NCI-H2196 treated with DMSO at 0.1 percent for 48 hours (cell line): ENCODE results near the gene AKR1B15.
A peak's percentile ranks its signal among the peaks of the same experiment; 100 is the strongest.
"Not testable (repeated sequence)": the region's sequence is repeated elsewhere in the genome, so short reads cannot be mapped to it uniquely, and the experiment has no call there.

Experiments
- DNase-seq: peaks from one replicate; lab custom pipeline; 2025; ENCODE audit not compliant: unreplicated experiment; lab: John Stamatoyannopoulos, UW

The AKR1B15 gene

GRCh38 chr7:134561616-134562015 is 12.7 kb downstream of the AKR1B15 start:
- not testable (repeated sequence) for DNase-seq

GRCh38 chr7:134562136-134562535 is 13.2 kb downstream of the AKR1B15 start:
- DNase-seq, result no peak

GRCh38 chr7:134563398-134563749 is 14.5 kb downstream of the AKR1B15 start:
- not testable (repeated sequence) for DNase-seq

- DNase-seq, result no peak
Observed at GRCh38 chr7:134565643-134566136, 16.8 kb downstream of the AKR1B15 start.

GRCh38 chr7:134567368-134567767 is 18.5 kb downstream of the AKR1B15 start:
- DNase-seq, result no peak

GRCh38 chr7:134569962-134570361 is 21.1 kb downstream of the AKR1B15 start:
- not testable (repeated sequence) for DNase-seq

- no peak for DNase-seq
Observed at GRCh38 chr7:134571101-134571500, 22.2 kb downstream of the AKR1B15 start.

GRCh38 chr7:134571746-134572461 is 23.0 kb downstream of the AKR1B15 start:
- DNase-seq, result no peak

- DNase-seq, result no peak
Observed at GRCh38 chr7:134574322-134574721, 25.4 kb downstream of the AKR1B15 start.

GRCh38 chr7:134584290-134584689 is 35.4 kb downstream of the AKR1B15 start:
- DNase-seq, result no peak

GRCh38 chr7:134585897-134586296 is 37.0 kb downstream of the AKR1B15 start:
- no peak for DNase-seq

GRCh38 chr7:134587750-134588149 is 38.8 kb downstream of the AKR1B15 start:
- DNase-seq, result no peak

- DNase-seq, result no peak
Observed at GRCh38 chr7:134589491-134589941, 40.6 kb downstream of the AKR1B15 start.

- no peak for DNase-seq
Observed at GRCh38 chr7:134593530-134594392, 44.9 kb downstream of the AKR1B15 start.

GRCh38 chr7:134594877-134595276 is 46.0 kb downstream of the AKR1B15 start:
- DNase-seq, result no peak

- no peak for DNase-seq
Observed at GRCh38 chr7:134599371-134599770, 50.5 kb downstream of the AKR1B15 start.

- no peak for DNase-seq
Observed at GRCh38 chr7:134601459-134601858, 52.5 kb downstream of the AKR1B15 start.

GRCh38 chr7:134602881-134603451 is 54.1 kb downstream of the AKR1B15 start:
- DNase-seq, result no peak

GRCh38 chr7:134605978-134606923 is 57.3 kb downstream of the AKR1B15 start:
- peak; percentile 36 for DNase-seq

- no peak for DNase-seq
Observed at GRCh38 chr7:134611611-134612151, 62.8 kb downstream of the AKR1B15 start.
